Activated naive CD4-positive, alpha-beta T cell treated with Interleukin-2 at 50 U/mL for 16 hours (primary cell): Measurements from ENCODE around the gene FGD4.

Experiments
- DNase-seq: peaks from one replicate; pipeline ENCODE4 v3.0.0-alpha.2; 2020

The FGD4 gene

DNA sequence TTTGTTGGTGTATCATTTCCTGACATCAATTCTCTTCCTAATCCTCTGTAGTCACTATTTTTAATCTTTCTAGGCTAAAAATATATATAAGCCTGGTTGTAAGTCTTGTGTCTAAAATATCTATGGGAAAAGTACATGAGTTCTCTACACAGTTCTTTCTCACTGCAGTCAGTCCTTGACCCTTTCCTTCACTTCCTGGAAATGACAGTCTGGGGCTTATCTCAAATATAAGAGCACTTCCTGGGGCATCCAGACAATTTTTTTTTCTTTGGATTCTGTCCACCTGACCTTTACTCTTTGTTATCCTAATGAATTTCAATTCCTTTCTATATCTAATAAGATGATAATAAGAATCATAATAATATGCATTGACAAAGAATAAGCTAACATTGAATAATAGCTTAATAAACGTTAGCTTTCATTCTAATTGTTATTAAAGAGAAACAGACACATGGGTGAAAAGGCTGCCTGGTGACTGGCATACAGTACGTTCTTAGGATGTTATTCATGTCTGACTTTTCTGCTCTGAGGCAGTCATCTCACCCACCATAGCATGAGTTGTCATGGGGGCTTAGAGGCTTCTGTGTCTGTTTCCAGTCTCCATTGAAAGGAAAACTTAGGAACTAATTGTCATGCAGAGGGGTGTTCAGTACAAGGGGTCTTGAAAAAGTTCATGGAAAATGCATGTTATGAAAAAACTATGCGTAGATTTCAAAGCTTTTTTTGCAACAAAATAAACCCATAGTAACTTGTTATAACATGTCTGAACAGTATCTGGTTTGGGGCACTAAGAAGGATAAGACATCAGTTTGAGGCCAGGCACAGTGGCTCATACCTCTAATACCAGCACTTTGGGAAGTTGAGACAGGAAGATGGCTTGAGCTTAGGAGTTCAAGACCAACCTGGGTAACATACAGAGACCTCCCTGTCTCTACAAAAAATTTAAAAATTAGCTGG is 213.6 kb downstream of the FGD4 start:
- no peak for DNase-seq

DNA sequence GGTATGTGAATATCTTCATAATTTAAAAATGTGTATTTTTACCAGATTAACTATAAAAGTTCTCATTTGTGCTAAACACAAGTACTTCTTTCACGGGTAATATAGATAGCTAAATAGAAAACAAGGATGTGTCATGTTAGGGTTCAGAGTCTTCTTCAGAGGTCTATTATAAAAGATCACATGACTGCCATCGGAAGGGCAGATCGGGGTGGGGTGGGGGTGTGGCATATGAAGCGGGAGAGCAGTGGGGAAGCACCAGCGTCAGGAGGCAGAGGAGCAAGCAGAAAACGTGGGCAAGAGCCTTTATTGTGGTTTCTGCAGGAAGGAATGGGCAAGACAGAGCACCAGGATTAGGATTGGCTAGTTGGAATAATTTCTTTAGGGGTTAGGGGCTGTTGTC is 216.1 kb downstream of the FGD4 start:
- DNase-seq, result no peak

DNA sequence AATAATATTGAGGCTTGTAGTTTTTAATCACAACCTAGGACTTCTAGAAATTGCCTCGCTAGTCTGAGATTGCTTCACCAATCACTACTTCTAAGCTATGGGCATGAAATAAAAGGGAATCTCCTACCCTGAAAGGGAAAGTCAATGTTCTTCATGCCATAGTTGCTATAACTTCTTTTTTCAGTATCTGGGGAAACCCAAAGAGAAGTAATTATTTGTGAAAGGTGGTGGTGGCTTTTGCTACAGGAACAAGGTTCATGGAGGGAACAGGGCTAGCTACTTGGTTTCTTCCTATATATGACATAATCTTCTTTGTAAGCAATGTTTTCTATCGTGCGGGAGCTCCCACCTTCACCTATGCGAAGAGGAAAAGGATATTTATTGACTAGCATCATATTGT is 218.2 kb downstream of the FGD4 start:
- DNase-seq, result no peak

DNA sequence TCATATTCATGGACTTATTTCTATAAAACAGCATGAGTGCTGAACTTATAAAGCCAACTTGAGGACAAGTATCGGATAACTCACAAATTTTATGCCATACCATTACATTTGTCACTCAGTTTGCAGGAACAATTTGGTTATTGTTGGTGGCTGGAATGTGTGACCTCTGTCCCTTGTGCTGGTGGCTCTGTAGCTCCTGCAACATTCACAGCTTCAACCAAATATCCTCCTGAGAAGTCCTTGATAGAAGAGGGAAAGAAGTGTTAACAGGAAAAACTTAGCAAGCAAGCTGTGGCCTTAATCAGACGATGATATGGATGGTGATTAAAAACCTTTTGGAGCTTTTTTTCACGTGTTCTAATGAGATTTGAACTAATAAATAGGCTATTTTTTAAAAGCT is 218.8 kb downstream of the FGD4 start:
- no peak for DNase-seq

- no peak for DNase-seq
Observed at GRCh38 chr12:32627976-32628375, 228.6 kb downstream of the FGD4 start.

- DNase-seq, result no peak
Observed at GRCh38 chr12:32641287-32641901, 242.0 kb downstream of the FGD4 start.

GRCh38 chr12:32644431-32644830 is 245.1 kb downstream of the FGD4 start:
- no peak for DNase-seq

GRCh38 chr12:32647275-32647674 is 247.9 kb downstream of the FGD4 start:
- no peak for DNase-seq

DNA sequence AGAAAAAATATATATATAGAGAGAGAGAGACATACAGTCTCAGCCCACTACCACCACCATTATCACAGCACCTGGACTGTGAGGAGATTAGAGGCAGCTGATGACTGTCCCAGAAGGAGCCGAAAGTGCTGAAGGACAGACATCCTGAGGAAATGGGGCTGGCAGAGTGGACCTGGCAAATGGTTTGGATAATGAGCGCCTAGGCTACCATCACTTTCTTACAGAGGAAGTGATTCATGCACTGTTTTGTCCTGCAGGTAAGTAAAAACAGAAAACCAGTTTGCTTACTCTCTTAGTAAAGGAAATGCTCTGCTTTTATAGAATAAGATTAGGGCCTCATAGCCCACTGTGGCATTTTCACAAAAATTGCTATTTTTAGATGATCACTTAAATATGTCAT is 251.2 kb downstream of the FGD4 start:
- no peak for DNase-seq

GRCh38 chr12:32651151-32651955 is 252.0 kb downstream of the FGD4 start:
- DNase-seq, result no peak

- no peak for DNase-seq
Observed at GRCh38 chr12:32651956-32652210, 252.5 kb downstream of the FGD4 start.

DNA sequence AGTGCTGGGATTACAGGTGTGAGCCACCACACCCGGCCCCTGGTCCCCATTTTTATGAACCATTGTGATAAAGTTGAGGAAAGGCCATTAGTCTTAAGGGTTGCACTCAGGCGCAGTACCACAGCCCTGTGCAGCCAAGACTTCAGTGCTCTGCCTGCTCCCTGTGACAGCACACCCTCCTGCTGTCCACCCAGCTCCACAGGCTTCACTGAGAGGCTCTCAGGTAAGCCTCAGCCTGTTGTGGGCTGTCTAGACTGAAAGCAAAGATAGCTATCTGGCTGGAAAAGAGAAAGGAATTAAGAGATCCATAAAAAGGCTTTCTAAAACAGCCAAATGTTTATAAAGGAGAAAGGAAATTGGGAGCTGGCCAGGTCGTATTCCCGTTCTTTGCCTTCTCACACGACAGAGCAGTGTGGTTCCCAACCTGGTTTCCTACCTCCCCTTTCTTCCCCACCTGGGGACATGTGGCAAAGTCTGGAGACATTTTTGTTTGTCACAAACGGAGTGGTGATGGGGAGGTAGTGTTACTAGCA is 260.6 kb downstream of the FGD4 start:
- no peak for DNase-seq

DNA sequence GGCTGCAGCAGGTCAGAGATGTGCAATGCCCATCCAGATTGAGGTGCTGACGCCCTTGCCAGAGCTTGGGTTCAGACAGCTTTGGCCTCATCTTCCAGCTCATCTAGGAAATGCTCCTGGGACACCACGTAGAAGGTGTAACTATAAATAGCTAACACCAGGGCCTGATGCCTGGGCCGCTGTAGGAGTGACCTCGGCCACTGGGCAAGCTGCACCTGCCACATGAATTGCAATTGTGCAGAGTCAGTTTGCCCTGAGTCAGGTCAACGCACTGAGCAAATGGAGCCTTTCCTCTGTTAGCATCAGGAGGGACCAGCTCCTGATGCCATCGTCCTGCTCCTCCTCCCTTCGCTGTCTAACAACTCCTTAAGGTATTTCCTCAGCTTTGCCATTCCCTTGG is 262.3 kb downstream of the FGD4 start:
- no peak for DNase-seq

- no peak for DNase-seq
Observed at GRCh38 chr12:32662665-32663064, 263.3 kb downstream of the FGD4 start.

DNA sequence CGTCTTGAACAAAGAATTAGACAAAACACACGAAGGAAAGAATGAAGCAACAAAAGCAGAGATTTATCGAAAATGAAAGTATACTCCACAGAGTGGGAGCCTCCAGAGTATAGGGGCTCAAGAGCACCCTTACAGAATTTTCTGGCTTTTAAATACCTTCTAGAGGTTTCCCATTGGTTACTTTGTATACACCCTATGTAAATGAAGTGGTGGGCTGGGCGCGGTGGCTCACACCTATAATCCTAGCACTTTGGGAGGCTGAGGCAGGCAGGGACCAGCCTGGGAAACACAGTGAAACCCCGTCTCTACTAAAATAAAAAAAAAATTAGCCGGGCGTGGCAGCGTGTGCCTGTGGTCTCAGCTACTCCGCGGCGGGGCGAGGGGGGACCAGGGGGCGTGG is 266.7 kb downstream of the FGD4 start:
- DNase-seq, result no peak

- no peak for DNase-seq
Observed at GRCh38 chr12:32669584-32669983, 270.2 kb downstream of the FGD4 start.

DNA sequence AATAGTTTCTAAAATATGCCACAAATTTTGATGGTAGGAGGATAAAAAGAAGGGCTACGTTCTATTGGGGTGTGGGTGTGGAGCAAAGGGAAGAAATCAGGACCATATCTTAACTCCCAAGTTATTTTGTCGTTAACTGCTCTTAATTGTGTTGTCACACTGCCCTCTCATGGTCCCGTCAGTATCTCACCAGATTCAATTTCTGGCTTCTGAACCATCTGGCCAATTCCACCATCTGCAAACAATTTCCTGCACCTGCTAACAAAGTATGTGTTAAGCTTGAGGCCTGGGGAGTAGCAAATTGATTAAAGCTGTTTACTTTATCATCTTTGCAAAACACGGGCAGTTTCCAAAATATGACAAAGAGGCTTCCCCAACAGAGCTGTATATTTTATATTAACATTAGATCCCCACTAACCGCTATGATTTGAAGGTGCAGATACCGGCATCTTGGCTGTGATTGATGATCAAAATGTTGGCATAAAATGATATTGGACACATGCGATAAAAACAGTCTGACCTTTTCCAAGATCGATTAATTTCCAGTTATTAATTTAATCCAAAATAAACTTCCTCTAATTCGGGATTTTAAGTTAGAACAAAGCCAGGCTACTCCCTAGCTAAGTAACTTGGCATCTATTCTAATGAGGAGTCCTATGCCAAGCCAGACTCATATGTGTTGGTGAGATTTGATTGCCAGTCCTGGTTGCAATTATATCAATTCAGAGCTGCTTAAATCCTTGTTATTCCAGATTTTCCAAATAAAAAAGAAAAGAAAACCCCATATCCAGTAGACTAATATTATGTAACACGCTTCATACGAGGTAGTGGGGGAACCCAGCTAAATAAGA is 272.8 kb downstream of the FGD4 start:
- DNase-seq, result no peak

DNA sequence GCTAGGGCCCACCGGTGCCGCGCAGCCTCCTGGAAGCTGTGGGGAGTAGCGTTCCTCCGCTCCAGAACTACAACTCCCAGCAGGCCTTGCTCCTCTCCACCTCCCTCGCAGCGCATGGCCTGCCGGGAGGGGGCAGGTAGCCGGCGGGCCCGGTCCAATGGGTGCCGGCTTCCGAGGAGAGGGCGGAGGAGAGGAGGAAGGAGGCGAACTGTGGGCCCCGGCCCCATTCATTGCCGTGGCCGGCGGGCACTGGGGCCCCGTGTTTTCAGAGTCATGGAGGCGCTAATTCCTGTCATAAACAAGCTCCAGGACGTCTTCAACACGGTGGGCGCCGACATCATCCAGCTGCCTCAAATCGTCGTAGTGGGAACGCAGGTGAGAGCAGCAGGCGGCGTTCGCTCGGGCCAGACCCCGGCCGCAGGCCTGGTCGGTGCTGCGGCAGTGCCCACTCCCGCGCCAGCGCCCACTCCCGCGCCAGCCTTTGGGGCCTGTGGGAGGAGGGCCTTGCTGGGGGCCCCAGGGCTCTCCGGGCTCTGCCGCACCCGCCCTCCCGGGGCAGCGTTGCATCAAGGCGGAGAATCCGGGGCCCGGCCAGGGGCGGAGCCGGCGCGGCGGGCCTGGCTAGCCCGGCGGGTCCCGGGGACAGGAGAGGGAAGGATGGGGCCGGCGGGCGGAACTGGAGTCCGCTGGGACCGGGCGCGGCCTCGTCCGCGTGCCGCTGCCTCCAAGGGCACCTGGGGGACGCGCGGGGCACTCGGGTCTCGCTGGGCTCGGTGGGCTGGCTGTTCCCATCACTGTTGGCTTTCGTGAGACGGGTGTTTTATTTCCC is 279.9 kb downstream of the FGD4 start, which contains the start of gene DNM1L:
TSS of gene DNM1L (plus strand) at position 211 of the 829 bp plus-strand sequence. CDS start at position 274, 63 bp downstream.
- DNase-seq, result peak; percentile 92

- DNase-seq, result no peak
Observed at GRCh38 chr12:32679920-32680237, 280.5 kb downstream of the FGD4 start.

DNA sequence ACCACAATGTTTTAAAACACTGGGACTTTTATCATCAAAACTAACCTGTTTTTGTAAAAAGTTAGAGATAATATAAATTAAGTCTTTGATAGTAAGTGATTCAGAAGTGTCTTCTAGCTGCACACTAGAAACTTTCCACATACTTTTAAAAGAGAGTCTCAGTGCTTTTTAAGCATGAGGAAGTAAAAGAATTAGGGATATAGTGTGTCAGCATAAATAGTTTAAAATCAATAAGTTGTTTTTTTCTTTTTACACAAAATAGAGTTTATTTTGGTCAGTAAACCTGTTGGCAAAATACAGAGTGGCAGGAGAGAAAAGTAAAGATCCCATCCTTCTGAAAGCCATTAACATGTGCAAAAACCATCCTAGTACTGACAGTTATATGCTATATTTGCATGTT is 281.4 kb downstream of the FGD4 start:
- no peak for DNase-seq

- no peak for DNase-seq
Observed at GRCh38 chr12:32681272-32681671, 281.9 kb downstream of the FGD4 start.

GRCh38 chr12:32686340-32686739 is 287.0 kb downstream of the FGD4 start:
- DNase-seq, result no peak
